NCI-H1417 (cell line): ENCODE results near the gene ATP2A1.
"Not testable (repeated sequence)": the region's sequence is repeated elsewhere in the genome, so short reads cannot be mapped to it uniquely, and the experiment has no call there.

Source experiments
- DNase-seq, 3 experiments: peaks; one replicate each; lab custom pipeline; 2025; lab: John Stamatoyannopoulos, UW

ATP2A1 gene

GRCh38 chr16:28859326-28859725, 19.0 kb upstream of the ATP2A1 start:
- DNase-seq = no peak

- no peak for DNase-seq
These were observed 14.1 kb upstream of the ATP2A1 start for GRCh38 chr16:28863929-28864793.

GRCh38 chr16:28865001-28865688, 13.1 kb upstream of the ATP2A1 start:
- DNase-seq = no peak

- no peak for DNase-seq
These were observed 12.4 kb upstream of the ATP2A1 start for GRCh38 chr16:28865722-28866453.

GRCh38 chr16:28866454-28866804, 11.9 kb upstream of the ATP2A1 start:
- no peak for DNase-seq

GRCh38 chr16:28867241-28867640, 11.0 kb upstream of the ATP2A1 start:
- no peak for DNase-seq

- DNase-seq = not testable (repeated sequence)
These were observed 10.6 kb upstream of the ATP2A1 start for GRCh38 chr16:28867646-28868045.

GRCh38 chr16:28869201-28869600, 9.1 kb upstream of the ATP2A1 start:
- no peak for DNase-seq

GRCh38 chr16:28872952-28873351, 5.3 kb upstream of the ATP2A1 start:
- no peak for DNase-seq

- DNase-seq = peak in 1 of 3 experiments; percentile 2
These were observed 4.6 kb upstream of the ATP2A1 start for GRCh38 chr16:28873543-28874201.

GRCh38 chr16:28874406-28874805, 3.9 kb upstream of the ATP2A1 start:
- DNase-seq = no peak

GRCh38 chr16:28875134-28876018, 2.9 kb upstream of the ATP2A1 start:
- DNase-seq = no peak

GRCh38 chr16:28876019-28876659, 2.1 kb upstream of the ATP2A1 start:
- no peak for DNase-seq

GRCh38 chr16:28876973-28877654, 1.2 kb upstream of the ATP2A1 start:
- no peak for DNase-seq

- DNase-seq = no peak
These were observed 660 bp upstream of the ATP2A1 start for GRCh38 chr16:28877655-28878000.

GRCh38 chr16:28879261-28879840, 1.1 kb downstream of the ATP2A1 start:
- DNase-seq = no peak

- DNase-seq = peak; percentile 78 to 94 (median 94)
These were observed 1.7 kb downstream of the ATP2A1 start for GRCh38 chr16:28879841-28880588.

- no peak for DNase-seq
These were observed 2.3 kb downstream of the ATP2A1 start for GRCh38 chr16:28880589-28880915.

GRCh38 chr16:28880955-28881354, 2.7 kb downstream of the ATP2A1 start:
- DNase-seq = no peak
